ENCODE measurements around the gene NFIX. TPM values are rescaled to one million over a fixed set of nuclear protein-coding genes. Genes with fewer than 3 reads are reported as not detected.

Gene NFIX
- polyA plus RNA-seq, 3 donors = 0.25 to 3.7 (median 0.90) TPM

- TF ChIP-seq, protein P1, sequence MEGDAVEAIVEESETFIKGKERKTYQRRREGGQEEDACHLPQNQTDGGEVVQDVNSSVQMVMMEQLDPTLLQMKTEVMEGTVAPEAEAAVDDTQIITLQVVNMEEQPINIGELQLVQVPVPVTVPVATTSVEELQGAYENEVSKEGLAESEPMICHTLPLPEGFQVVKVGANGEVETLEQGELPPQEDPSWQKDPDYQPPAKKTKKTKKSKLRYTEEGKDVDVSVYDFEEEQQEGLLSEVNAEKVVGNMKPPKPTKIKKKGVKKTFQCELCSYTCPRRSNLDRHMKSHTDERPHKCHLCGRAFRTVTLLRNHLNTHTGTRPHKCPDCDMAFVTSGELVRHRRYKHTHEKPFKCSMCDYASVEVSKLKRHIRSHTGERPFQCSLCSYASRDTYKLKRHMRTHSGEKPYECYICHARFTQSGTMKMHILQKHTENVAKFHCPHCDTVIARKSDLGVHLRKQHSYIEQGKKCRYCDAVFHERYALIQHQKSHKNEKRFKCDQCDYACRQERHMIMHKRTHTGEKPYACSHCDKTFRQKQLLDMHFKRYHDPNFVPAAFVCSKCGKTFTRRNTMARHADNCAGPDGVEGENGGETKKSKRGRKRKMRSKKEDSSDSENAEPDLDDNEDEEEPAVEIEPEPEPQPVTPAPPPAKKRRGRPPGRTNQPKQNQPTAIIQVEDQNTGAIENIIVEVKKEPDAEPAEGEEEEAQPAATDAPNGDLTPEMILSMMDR (IDR thresholded peaks at IDR 0.05) = peak; percentile 97
- Histone ChIP-seq H3K9me3 (replicated peaks in 1 of 2; ENCODE audit: control insufficient read depth in 1 of 2, insufficient read depth in 1 of 2, low read length in 2 of 2) (no peaks in the 10 kb centered on the region), H3K4me1 (ENCODE audit: control insufficient read depth in 1 of 2, insufficient read depth in 2 of 2, low read length in 2 of 2) (peaks cover 13 to 16% of the 10 kb centered on the region in 2 donors), H3K4me2 (replicated peaks; ENCODE audit: extremely low read depth, low read length, poor library complexity, severe bottlenecking) (peak overlapping the region; percentile 94), H3K27me3 (ENCODE audit: control insufficient read depth in 2 of 2, insufficient read depth in 2 of 2, low read length in 2 of 2) (peaks cover 0 to 12% of the 10 kb centered on the region in 2 donors), H2AFZ (ENCODE audit: insufficient read depth, low read depth, low read length, poor library complexity, severe bottlenecking) (peak overlapping the region; percentile 97), H3K79me2 (ENCODE audit: insufficient read depth, low read length) (no peaks in the 10 kb centered on the region), H3K9ac (ENCODE audit: insufficient read depth, low read length, poor library complexity, severe bottlenecking) (peak overlapping the region; percentile 49), H3K27ac (ENCODE audit: low read depth in 1 of 2, low read length in 2 of 2) (no peak overlapping the region), H3K4me3 (replicated peaks in 1 of 3; ENCODE audit: low read depth in 2 of 3, low read length in 3 of 3) (peak overlapping the region; percentile 38 to 84 (median 50)), H4K20me1 (ENCODE audit: insufficient read depth, low read length) (no peaks in the 10 kb centered on the region), H3K36me3 (replicated peaks in 1 of 2; ENCODE audit: control insufficient read depth in 1 of 2, insufficient read depth in 2 of 2, low read length in 2 of 2) (no peaks in the 10 kb centered on the region)
- 0% methylated on average over 32 of the region's 40 CpGs for WGBS (ENCODE audit: insufficient coverage)
- Mint-ChIP-seq H3K27ac (no peak overlapping the region), H3K9me3 (peaks cover 0 to 2% (median 0%) of the 10 kb centered on the region in 7 donors), H3K4me1 (peaks cover 11% of the 10 kb centered on the region), H3K4me3 (peak overlapping the region; percentile 76 to 92), H3K36me3 (no peaks in the 10 kb centered on the region), H3K27me3 (ENCODE audit: low read depth in 3 of 3) (peaks cover 8 to 18% (median 13%) of the 10 kb centered on the region in 3 donors)
- DNase-seq = peak; percentile 58 to 81 (median 66)
- intact Hi-C loops (cut with micrococcal nuclease) = no loop called here
Observed at GRCh38 chr19:13060964-13061927, 66.0 kb downstream of the NFIX start.

- H3K27me3 ChIP-seq (ENCODE audit: control insufficient read depth in 2 of 2, insufficient read depth in 2 of 2, low read length in 2 of 2) = peaks cover 0 to 12% of the 10 kb centered on the region in 2 donors
- no peaks in the 10 kb centered on the region for H3K36me3 ChIP-seq (replicated peaks in 1 of 2; ENCODE audit: control insufficient read depth in 1 of 2, insufficient read depth in 2 of 2, low read length in 2 of 2)
- Mint-ChIP-seq H3K27me3 (ENCODE audit: low read depth in 3 of 3) (peaks cover 5 to 17% (median 13%) of the 10 kb centered on the region in 3 donors), H3K4me3 (no peak overlapping the region), H3K27ac (peak overlapping the region in 1 of 7 donors; percentile 75), H3K9me3 (peaks cover 0 to 2% (median 0%) of the 10 kb centered on the region in 7 donors), H3K4me1 (peaks cover 12% of the 10 kb centered on the region), H3K36me3 (no peaks in the 10 kb centered on the region)
- H3K9ac ChIP-seq (ENCODE audit: insufficient read depth, low read length, poor library complexity, severe bottlenecking) = no peak overlapping the region
- no peak overlapping the region for H3K4me3 ChIP-seq (replicated peaks in 1 of 3; ENCODE audit: low read depth in 2 of 3, low read length in 3 of 3)
- no peak overlapping the region for H3K27ac ChIP-seq (ENCODE audit: low read depth in 1 of 2, low read length in 2 of 2)
- TF ChIP-seq, protein P1 (IDR thresholded peaks at IDR 0.05) = no peak
- no peaks in the 10 kb centered on the region for H3K79me2 ChIP-seq (ENCODE audit: insufficient read depth, low read length)
- H3K4me1 ChIP-seq (ENCODE audit: control insufficient read depth in 1 of 2, insufficient read depth in 2 of 2, low read length in 2 of 2) = peaks cover 13 to 16% of the 10 kb centered on the region in 2 donors
- H3K4me2 ChIP-seq (replicated peaks; ENCODE audit: extremely low read depth, low read length, poor library complexity, severe bottlenecking) = no peak overlapping the region
- no peak for DNase-seq
- H3K9me3 ChIP-seq (replicated peaks in 1 of 2; ENCODE audit: control insufficient read depth in 1 of 2, insufficient read depth in 1 of 2, low read length in 2 of 2) = no peaks in the 10 kb centered on the region
- H4K20me1 ChIP-seq (ENCODE audit: insufficient read depth, low read length) = no peaks in the 10 kb centered on the region
- H2AFZ ChIP-seq (ENCODE audit: insufficient read depth, low read depth, low read length, poor library complexity, severe bottlenecking) = no peak overlapping the region
- intact Hi-C loops (cut with micrococcal nuclease) = no loop called here
Observed at GRCh38 chr19:13062317-13062716, 67.0 kb downstream of the NFIX start.
